Sciatic nerve (tissue), 2 donors: ENCODE results near the gene TRIM63. TPM values are rescaled to one million over a fixed set of nuclear protein-coding genes. Genes with fewer than 3 reads are reported as not detected.

Experiments used
- ATAC-seq: fragments of 200-7000 bp; cut with Tn5 transposase; one replicate; pipeline ENCODE4 v1.9.1; 2020; ENCODE audit warnings: mild to moderate bottlenecking, moderate library complexity
- DNase-seq: peaks from one replicate; pipeline ENCODE4 v3.0.0-alpha.2; 2020; ENCODE audit warnings: low spot score
- intact Hi-C: fragments of 100-400 bp; cut with DNase I; formaldehyde crosslinking; loops from one replicate; pipeline ENCODE4 v1.14.2; 2022
- total RNA-seq: library from RNA; stranded (reverse); fragmentation: NEBNext Ultra II Directional; extraction: Animal tissue kit (Norgen Biotek cat#: 25700); gene quantifications from one replicate; pipeline ENCODE4 v1.2.1, GENCODE V29; 2021
- donor health status: DM: no; HTN: no; CAD: no.
- donor health status: DM: no; HTN: no; CAD: no.

Gene TRIM63
- total RNA-seq, 1 donor from 2014 or later, result 0.18 TPM

DNA sequence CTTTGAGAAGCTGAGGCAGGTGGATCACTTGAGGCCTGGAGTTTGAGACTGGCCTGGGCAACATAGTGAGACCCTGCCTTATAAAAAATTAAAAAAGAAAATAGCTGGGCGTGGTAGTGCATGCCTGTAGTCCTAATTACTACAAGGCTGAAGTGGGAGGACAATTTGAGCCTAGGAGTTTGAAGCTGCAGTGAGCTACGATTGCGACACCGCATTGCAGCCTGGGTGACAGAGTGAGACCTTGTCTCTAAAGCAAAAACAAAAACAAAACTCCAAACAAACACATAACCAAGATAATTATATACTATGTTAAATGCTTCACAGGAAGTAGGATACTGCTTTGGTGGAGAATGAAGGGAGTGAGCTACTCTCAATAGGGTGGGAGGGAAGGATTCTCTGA lies 64.2 kb downstream of the TRIM63 start:
- intact Hi-C loops, result no loop called here
- ATAC-seq, result no peak
- no peak for DNase-seq

Other genes starting within 250 kb of the TRIM63 start
- gene MTFR1L, start 247.7 kb downstream of the TRIM63 start, total RNA-seq, result 65.4 TPM
- gene AUNIP, start 208.2 kb downstream of the TRIM63 start, total RNA-seq, result not detected
- gene PAQR7, start 191.9 kb downstream of the TRIM63 start, total RNA-seq, result 12.3 TPM
- 186 TPM for gene STMN1, start 161.2 kb downstream of the TRIM63 start, total RNA-seq
- gene PAFAH2, start 69.6 kb downstream of the TRIM63 start, total RNA-seq, result 11.5 TPM
- gene EXTL1, start 45.9 kb downstream of the TRIM63 start, total RNA-seq, result 39.9 TPM
- gene SLC30A2, start 21.5 kb downstream of the TRIM63 start, total RNA-seq, result not detected
- gene PDIK1L, start 44.2 kb upstream of the TRIM63 start, total RNA-seq, result 11.2 TPM
- gene FAM110D, start 91.4 kb upstream of the TRIM63 start, total RNA-seq, result 11.8 TPM
- not detected for gene C1orf232, start 101.3 kb upstream of the TRIM63 start, total RNA-seq
- 18.3 TPM for gene ZNF593, start 102.3 kb upstream of the TRIM63 start, total RNA-seq
- gene ZNF593OS, start 104.2 kb upstream of the TRIM63 start, total RNA-seq, result not detected
- gene CNKSR1, start 109.9 kb upstream of the TRIM63 start, total RNA-seq, result 3.1 TPM
- not detected for gene CATSPER4, start 123.0 kb upstream of the TRIM63 start, total RNA-seq
- gene CEP85, start 166.6 kb upstream of the TRIM63 start, total RNA-seq, result 17.6 TPM
- gene SH3BGRL3, start 212.5 kb upstream of the TRIM63 start, total RNA-seq, result 106 TPM
- gene UBXN11, start 239.0 kb upstream of the TRIM63 start, total RNA-seq, result 23.1 TPM